Activated gamma-delta T cell (primary cell): Measurements from ENCODE around the gene CCNL1.
A peak's percentile ranks its signal among the peaks of the same experiment; 100 is the strongest.
"Not testable (repeated sequence)": the region's sequence is repeated elsewhere in the genome, so short reads cannot be mapped to it uniquely, and the experiment has no call there.

Source experiments
- DNase-seq: peaks from one replicate; lab custom pipeline; 2025; lab: John Stamatoyannopoulos, UW
- total RNA-seq, 2 donors: gene quantifications; one replicate each; lab custom pipeline; 2026; lab: John Stamatoyannopoulos, UW

CCNL1 gene
- 487 to 572 reads per million in 2 donors for total RNA-seq

DNA sequence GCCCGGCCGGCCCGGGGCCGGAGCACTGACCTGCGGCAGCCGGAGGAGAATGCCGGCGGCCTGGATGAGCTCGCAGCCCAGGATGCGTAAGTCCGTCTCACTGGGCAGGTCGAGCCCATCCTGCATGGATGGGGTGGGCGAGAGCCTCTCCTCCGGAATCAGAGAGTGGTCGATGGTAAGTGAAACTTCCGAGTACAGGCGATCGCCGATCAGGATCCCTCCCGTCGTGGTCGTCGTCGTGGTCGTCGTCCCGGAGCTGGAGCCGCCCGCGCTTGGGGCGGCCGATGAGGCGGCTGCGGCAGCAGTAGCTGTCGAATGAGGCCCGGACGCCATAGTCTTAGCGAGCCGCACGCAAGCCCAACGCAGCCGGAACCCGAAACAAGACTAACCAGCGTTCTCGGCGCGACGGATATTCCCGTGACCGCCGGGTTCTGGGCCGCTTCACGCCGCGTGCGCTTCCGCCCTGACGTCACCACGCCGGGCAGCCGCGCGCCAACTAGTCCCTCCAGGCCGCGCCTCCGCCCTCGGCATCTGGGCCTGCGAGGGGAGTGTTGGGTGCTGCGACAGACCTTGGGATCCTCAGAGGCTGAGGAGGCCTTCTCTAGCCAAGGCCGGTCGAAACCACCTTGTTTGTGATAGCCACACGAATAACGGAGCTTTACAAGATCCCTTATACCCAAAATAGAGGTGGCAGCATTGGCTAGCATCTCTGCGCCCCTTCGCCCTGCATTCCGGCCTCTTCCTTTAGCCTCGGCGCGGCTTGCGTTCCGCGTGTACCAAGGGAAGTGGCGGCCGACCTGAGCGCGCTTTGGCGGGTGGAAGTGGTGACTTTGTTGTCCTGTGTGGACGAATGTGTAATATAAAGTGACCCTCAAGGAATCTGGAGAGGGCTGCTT lies at the start of gene CCNL1:
CCNL1 (minus strand) TSS at position 386 of the 896 bp plus-strand sequence; CDS start at position 333, 53 bp downstream.
- DNase-seq, result peak; percentile 93

DNA sequence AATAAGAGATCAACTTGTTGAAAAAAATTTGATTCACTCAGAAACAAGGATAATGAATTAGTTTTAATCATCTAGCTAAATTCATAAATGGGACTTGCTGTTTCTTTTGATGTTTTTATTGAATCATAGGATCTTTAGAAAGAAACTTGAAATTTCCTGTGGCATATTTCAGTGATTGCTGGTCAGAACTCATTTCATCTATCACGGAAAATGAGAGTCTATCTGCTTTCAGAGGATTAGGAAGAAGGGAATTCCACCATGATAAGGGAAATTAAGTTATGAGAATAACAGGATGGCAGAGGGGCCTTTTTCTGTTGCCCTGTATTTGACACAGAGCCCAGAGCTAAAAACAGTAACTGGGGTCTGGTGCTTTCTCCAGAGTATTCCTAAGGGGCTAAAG lies 44.9 kb upstream of the CCNL1 start:
- no peak for DNase-seq

DNA sequence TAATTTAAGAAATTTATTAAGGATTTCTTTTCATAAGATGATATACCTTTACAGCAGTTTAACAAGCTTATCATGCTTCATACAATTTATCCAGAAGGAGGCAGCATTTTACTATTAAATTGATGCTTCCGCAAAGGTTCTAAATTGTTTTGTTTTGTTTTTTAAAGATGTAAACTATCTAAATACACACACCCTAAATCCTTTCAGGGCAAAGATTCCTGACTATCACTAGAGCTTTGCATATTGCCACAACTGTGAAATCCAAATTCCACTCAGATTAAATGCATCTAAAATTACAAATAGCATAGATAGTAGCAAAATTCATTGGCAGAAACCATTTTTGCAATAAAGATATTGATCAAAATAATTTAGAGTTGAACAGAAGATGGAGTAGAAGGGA lies 44.5 kb upstream of the CCNL1 start:
- DNase-seq, result no peak

DNA sequence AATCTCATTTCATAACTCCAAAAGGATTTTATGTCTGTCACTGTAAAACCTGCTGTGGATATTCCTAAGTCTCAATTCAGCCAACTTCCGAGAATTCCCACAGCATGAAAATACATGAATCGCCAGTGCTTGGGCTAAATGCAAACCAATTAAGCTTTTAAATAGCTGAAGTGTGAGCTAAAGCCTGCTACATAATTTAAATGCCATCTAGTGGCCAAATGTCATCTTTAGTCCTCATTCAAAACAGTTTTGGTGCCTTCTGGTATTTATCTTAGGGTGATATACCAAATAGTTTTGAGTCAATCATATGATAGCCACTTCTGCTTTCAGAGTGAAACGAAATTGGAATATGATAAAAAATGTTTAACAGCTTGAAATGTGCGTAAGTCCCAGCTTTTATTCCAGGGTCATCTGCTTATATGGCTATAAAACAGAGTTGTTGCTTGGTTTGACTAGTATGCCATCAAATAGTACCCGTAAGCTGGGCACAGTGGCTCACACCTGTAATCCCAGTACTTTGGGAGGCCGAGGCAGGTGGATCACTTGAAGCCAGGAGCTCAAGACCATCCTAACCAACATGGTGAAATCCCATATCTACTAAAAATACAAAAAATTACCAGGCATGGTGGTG lies 41.8 kb upstream of the CCNL1 start:
- DNase-seq, result no peak

- no peak for DNase-seq
Measured at GRCh38 chr3:157199841-157200240, 39.9 kb upstream of the CCNL1 start.

- no peak for DNase-seq
Measured at GRCh38 chr3:157195965-157196364, 36.0 kb upstream of the CCNL1 start.

- not testable (repeated sequence) for DNase-seq
Measured at GRCh38 chr3:157191149-157191548, 31.2 kb upstream of the CCNL1 start.

DNA sequence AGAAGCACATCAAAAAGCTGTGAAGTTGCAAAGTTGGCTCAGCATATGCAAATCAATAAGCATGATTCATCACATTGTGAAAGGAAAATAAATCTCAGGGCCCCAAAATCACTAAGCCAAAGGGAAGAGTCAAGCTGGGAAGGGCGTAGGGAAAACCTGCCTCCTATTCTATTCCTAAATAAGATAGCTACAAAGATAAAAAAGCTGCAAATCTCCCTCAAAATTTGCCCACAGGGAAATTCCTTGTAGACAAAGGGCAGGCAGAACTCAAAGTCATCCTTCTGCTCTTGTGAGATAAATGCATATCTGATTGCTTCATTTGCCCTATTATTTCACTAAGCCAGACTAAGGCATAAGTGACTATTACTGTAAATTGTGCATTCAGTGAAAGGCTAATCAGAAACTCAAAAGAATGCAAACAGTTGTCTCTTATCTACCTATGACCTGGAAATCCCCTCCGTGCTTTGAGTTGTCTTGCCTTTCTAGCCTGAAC lies 30.5 kb upstream of the CCNL1 start:
- no peak for DNase-seq

DNA sequence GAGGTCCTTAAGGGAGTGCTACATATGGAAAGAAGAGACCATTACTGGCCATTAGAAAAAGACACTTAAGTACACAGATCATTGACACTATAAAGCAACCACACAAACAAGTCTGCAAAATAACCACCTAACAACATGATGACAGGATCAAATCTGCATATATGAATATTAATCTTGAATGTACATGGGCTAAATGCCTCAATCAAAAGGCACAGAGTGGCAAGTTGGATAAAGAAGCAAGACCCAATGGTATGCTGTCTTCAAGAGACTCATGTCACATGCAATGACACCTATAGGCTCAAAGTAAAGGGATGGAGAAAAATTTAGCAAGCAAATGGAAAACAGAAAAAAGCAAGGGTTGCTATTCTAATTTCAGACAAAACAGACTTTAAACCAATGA lies 28.4 kb upstream of the CCNL1 start:
- no peak for DNase-seq

DNA sequence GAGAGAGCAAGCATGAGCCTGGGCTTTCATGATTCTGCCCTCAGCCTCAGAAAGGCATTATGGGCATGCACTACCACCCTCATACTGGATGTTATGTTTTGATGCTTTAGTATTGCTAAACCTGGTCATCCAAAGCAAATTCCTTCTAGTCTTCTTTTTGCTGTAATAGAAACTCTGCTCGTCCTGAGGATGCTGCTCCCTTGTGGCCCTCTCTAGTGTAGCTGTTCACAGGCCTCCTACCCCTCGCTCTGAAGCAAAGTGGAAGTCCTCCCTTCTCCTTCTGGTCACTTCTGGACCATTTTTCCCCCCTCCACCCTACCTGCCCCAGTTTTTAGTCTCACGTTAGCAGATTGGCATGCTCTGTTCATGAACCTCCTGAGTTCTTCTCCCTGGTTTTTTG lies 22.9 kb upstream of the CCNL1 start:
- DNase-seq, result no peak

DNA sequence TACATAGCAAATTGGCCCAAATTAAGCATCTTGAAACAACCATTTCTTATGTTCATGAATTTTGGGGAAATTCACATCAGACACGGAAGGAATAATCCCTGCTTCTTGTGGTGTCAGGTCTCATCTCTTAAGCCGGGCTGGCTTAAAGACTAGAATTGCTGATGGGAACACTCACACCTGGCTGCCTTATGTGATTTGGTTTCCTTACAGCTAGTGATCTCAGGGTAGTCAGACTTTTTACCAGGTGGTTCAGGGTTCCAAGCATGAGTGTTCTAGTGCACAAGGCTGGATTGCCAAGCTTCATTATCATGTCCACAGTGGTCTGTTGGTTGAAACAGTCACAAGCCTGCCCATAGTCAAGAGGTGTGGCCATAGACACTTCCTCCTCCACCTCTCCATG lies 20.3 kb upstream of the CCNL1 start:
- DNase-seq, result no peak

GRCh38 chr3:157179365-157179803 lies 19.4 kb upstream of the CCNL1 start:
- DNase-seq, result no peak

DNA sequence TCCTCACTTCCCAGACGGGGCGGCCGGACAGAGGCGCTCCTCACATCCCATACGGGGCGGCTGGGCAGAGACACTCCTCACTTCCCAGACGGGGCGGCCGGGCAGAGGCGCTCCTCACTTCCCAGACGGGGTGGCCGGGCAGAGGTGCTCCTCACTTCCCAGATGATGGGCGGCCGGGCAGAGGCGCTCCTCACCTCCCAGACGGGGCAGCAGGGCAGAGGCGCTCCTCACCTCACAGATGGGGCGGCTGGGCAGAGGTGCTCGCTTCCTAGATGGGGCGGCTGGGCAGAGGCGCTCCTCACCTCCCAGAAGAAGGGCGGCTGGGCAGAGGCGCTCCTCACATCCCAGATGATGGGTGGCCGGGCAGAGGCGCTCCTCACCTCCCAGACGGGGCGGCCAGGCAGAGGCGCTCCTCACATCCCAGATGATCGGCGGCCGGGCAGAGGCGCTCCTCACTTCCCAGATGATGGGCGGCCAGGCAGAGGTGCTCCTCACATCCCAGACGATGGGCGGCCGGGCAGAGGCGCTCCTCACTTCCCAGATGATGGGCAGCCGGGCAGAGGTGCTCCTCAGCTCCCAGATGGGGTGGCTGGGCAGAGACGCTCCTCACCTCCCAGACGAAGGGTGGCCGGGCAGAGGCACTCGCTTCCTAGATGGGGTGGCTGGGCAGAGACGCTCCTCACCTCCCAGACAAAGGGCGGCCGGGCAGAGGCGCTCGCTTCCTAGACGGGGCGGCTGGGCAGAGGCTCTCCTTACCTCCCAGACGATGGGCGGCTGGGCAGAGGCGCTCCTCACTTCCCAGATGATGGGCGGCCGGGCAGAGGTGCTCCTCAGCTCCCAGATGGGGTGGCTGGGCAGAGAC lies 18.8 kb upstream of the CCNL1 start:
- DNase-seq, result not testable (repeated sequence)

DNA sequence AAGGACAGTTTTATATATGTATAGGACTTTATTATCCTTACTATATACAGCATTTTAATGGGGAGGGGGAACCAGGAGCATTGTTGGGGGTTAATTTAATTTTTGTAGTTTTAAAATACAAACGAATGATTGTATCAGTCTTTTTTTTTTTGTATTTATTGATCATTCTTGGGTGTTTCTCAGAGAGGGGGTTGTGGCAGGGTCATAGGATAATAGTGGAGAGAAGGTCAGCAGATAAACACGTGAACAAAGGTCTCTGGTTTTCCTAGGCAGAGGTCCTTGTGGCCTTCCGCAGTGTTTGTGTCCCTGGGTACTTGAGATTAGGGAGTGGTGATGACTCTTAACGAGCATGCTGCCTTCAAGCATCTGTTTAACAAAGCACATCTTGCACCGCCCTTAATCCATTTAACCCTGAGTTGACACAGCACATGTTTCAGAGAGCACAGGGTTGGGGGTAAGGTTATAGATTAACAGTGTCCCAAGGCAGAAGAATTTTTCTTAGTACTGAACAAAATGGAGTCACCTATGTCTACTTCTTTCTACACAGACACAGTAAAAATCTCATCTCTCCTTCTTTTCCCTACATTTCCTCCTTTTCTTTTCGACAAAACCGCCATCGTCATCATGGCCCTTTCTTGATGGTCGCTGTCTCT lies 18.0 kb upstream of the CCNL1 start:
- not testable (repeated sequence) for DNase-seq

DNA sequence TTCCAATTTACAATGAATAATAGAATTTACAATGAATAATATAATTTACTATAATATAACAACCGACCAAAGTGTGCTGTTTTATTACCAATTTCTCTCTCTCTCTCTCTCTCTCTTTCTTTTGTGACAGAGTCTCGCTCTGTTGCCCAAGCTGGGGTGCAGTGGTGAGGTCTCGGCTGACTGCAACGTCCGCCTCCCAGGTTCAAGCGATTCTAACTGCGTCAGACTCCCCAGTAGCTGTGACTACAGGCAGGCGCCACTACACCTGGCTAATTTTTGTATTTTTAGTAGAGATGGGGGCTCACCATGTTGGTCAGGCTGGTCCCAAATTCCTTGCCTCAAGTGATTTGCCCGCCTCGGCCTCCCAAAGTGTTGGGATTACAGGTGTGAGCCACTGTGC lies 17.0 kb upstream of the CCNL1 start:
- DNase-seq, result no peak

DNA sequence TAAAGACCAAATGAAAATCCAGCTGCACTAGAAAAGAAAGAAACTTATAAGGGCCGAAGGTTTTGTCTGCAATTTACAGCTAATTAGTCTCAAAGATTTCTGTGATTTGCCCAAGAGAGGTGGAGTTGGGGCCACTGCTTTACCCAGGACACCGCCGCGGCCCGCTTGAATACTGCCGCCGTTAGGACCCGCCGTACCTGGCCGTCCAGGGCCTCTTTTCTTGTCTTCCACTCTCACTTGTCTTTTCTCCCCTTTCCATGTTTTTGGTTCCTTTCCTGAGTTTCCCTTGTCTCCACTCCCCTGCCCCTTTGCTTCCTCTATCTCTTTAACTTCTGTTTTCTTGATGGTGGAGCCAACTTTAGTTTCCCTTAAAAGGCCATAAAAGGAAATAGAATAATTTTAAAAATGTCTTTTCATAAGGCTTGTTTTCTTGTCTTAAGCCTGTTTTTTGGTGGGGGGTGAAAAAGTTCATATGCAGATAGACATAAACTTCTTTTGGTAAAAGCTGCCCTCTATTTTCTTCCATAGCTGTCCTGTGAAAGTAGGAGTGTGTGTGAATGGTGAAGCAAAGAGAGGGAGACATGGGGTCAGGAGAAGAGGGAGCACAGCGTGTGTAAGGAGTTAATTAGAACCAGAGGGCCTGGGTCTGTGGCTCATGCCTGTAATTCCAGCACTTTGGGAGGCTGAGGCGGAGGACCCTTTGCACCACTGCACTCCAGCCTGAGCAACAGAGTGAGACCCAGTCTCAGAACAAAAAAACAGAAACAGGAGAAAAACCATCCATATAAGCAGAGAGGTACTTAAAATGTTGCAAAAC lies 16.0 kb upstream of the CCNL1 start:
- no peak for DNase-seq

GRCh38 chr3:157174649-157175498 lies 14.9 kb upstream of the CCNL1 start:
- DNase-seq, result peak; percentile 98

DNA sequence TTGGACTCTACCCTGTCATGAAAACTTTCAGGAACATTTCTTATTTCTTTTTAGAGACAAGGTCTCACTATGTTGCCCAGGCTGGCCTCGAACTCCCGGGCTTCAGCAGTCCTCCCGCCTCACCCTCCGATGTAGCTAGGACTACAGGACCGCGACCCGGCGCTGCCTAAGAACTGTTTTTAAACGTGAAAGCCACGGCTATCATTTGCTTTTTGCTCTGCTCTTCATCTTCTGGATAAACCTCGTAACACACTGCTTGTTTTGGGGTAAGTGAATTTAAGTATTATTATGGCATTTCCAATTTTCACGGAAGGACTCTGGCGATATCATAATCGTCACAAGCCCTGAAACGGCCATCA lies 14.3 kb upstream of the CCNL1 start:
- no peak for DNase-seq

DNA sequence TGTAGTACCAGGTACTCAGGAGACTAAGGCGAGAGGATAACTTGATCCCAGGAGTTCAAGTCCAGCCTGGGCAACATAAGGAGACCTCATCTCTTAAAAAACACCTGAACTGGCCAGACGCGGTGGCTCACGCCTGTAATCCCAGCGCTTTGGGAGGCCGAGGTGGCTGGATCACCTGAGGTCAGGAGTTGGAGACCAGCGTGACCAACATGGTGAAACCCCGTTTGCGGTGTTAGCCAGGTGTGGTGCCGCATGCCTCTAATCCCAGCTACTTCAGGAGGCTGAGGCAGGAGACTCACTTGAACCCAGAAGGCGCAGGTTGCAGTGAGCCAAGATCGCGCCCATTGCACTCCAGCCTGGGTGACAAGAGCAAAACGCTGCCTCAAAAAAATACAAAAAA lies 13.4 kb upstream of the CCNL1 start:
- DNase-seq, result not testable (repeated sequence)

GRCh38 chr3:157172746-157173145 lies 12.8 kb upstream of the CCNL1 start:
- no peak for DNase-seq
